ENCODE measurements around the gene C10orf71.

The C10orf71 gene

GRCh38 chr10:49353895-49354566 is 55.1 kb downstream of the C10orf71 start:
- DNase-seq (ENCODE audit: low spot score) = no peak
- in situ Hi-C loops (cut with MboI; ENCODE audit: low pct_unique_long_range_greater_than_20kb, low sequenced_read_pairs, unreplicated experiment) = no loop called here
- TF ChIP-seq CTCF (IDR thresholded peaks at IDR 0.05; ENCODE audit: extremely low read depth, insufficient read depth, missing control alignments) = no peak

GRCh38 chr10:49354593-49354992 is 55.6 kb downstream of the C10orf71 start:
- no peak for TF ChIP-seq CTCF (IDR thresholded peaks at IDR 0.05; ENCODE audit: extremely low read depth, insufficient read depth, missing control alignments)
- in situ Hi-C loops (cut with MboI; ENCODE audit: low pct_unique_long_range_greater_than_20kb, low sequenced_read_pairs, unreplicated experiment) = no loop called here
- DNase-seq (ENCODE audit: low spot score) = no peak

- no peak for DNase-seq (ENCODE audit: low spot score)
- in situ Hi-C loops (cut with MboI; ENCODE audit: low pct_unique_long_range_greater_than_20kb, low sequenced_read_pairs, unreplicated experiment) = no loop called here
- no peak for TF ChIP-seq CTCF (IDR thresholded peaks at IDR 0.05; ENCODE audit: extremely low read depth, insufficient read depth, missing control alignments)
These were observed 56.3 kb downstream of the C10orf71 start for GRCh38 chr10:49355221-49355620.

- no peak for TF ChIP-seq CTCF (IDR thresholded peaks at IDR 0.05; ENCODE audit: extremely low read depth, insufficient read depth, missing control alignments)
These were observed 57.2 kb downstream of the C10orf71 start for GRCh38 chr10:49356181-49356580.

GRCh38 chr10:49356944-49357343 is 58.0 kb downstream of the C10orf71 start:
- no peak for TF ChIP-seq CTCF (IDR thresholded peaks at IDR 0.05; ENCODE audit: extremely low read depth, insufficient read depth, missing control alignments)
- in situ Hi-C loops (cut with MboI; ENCODE audit: low pct_unique_long_range_greater_than_20kb, low sequenced_read_pairs, unreplicated experiment) = no loop called here
- DNase-seq (ENCODE audit: low spot score) = no peak

More at GRCh38 chr10:49356181-49356580, 57.2 kb downstream of the C10orf71 start:
- no peak for DNase-seq (ENCODE audit: low spot score)
- in situ Hi-C loops (cut with MboI; ENCODE audit: low pct_unique_long_range_greater_than_20kb, low sequenced_read_pairs, unreplicated experiment) = no loop called here

- no peak for DNase-seq (ENCODE audit: low spot score)
- TF ChIP-seq CTCF (IDR thresholded peaks at IDR 0.05; ENCODE audit: extremely low read depth, insufficient read depth, missing control alignments) = no peak
- in situ Hi-C loops (cut with MboI; ENCODE audit: low pct_unique_long_range_greater_than_20kb, low sequenced_read_pairs, unreplicated experiment) = no loop called here
These were observed 58.9 kb downstream of the C10orf71 start for GRCh38 chr10:49357910-49358309.

All from GM13977 (cell line).